ENCODE results near the gene TNFRSF12A.

TNFRSF12A gene

DNA sequence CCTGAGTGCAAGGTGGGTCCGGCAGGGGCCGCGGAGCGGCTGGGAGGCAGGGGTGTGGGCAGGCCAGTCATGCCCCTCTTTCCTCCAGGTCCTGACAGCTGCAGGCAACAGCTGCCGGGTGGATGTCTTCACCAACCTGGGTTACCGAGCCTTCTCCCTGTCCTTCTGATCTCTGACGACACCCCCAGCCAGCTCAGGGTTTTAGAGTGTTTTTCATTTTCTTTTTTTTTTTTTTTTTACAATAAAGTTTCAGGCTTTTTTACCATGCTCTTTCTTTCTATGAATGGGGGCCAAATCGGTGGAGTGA, 7.3 kb downstream of the TNFRSF12A start:
- DNase-seq = no peak

DNA sequence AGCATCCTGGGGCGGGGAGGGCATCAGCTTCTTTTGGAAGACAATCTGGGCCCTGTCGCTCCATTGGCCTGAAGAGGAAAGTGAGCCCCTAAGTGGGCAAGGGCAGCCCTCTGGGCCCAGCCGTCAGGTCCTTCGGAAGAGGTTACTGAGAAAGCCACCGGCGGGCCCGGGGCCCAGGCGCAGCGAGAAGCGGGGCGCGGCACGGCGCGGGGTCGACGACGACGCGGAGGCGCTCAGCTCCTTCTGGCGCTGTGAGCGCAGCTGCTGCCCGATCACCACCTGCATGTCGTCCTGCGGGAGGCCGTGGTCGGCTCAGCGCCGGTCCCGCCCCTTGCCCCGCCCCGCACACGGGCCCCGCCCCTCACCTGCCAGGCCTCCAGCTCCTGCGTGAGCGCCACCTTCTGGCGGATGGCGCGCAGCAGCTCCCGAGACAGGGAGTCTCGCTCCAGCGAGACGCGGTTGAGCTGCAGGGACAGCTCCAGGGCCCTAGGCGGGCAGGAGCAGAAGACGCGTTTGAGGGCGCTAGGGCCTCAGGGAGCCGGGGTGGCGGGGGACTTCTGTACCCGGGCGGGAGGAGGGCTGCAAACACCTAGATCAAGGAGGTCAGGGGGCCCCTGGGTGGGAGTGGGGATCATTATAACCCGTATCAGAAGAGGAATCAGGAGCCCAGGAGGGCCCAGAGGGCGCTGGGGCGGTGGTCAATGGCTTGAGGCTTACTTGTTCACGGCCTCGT, 8.0 kb downstream of the TNFRSF12A start:
- DNase-seq = no peak

DNA sequence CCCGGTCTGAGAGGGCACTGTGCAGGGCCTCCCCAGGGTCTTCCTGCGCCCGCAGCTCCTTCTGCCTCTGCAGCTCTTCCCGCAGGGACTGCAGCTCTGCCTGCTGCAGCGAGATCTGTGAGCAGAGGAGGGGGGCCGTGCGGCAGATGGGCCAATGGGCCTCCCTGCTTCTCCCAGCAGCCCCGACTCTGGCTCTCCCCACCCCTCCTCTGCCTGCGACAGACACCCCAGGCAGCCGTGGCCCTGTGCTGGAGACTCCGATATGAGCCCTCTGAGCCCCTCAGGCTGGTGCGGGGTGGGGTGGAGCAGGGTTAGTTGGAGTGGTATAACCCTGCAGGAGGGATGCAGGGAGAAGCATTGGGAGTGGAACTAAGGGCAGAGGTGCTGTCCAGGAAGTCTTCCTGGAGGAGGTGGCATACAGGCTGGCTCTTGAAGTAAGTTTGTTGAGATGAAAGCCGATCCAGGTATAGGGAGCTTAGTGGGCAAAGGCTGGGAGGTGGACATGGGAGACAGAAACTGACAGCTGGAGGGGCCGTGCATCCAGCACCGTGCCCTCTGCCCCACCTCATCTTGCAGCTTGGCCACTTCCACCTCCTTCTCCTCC, 8.7 kb downstream of the TNFRSF12A start:
- DNase-seq = no peak

DNA sequence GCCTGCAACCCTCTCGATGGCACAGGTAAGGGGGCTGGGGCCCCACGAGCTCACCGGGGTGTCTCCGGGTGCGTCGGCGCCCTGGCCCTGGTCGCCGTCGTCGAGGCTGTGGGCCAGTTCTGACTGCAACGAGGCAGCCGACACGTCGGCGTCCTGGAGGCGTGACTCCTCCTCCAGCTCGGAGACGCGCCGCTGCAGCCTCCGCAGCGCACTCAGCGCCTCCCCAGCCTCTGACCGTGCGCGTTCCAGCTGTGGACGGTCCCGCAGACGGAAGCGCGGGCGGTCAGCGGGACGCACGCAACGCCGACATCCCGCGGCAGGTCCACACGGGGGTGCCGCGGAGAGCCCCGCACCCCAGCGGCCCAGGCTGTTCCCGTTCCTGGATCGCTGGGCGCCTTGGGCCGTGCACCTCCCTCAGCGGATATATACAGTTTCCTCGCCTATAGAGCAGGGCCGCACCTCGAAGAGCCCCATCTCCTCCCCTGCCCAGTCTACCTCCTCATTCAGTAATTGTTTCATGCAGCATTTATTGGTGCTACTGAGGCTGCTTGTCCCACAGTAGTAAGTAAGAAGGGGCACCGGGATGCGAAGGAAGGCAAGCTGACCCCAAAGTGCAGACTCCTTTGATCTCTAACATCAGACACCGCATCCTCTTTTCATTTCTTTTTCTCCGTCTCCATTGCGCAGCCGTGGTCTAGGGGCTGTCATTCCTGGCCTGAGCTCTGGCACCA, 9.5 kb downstream of the TNFRSF12A start:
- DNase-seq = no peak

DNA sequence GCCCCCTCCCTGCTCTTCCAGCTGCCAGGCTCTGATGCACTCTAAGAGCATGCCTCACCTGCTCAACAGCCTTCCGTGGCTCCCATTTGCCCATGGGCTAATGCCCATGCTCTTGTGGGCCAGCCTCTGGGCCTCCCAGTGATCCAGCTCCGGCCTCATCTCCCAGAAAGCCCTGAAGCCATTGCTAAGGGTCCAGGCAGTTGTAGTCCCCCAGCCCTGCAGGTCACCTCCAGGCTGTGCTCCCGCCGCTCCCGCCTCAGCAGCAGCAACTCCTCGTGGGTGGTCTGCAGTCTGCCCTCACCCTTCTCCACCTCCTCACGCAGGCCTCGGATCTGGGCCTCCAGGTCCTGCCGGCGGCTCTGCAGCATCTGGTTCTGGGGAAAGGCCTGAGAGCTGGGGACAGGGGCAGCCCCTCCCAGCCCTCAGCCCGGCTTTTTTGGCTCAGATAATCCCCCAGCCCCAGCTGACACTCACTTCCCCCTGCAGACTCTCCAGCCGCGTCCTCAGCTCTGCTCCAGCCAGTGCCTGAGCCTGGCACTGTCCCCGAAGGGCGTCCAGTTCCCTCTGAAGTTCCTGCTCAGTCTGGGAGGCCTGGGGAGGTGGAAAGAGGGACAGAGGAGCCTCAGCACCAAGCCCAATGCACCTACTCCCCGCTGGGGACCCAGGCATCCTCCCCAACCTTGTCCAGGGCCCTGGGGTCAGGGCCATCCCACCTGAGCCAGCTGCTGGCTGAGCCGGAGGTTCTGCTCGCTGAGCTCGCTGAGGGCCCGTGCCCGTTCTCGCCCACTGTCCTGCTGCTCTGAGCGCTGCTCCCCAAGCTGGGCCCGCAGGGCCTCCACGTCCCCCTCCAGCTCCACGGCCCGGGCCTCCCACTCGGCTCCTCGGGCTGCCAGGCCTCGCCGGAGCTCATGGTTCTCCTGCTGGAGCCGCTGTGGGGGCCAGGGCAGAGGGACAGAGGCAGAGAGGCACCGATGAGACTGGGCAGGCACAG, 10.3 kb downstream of the TNFRSF12A start:
- DNase-seq = no peak

DNA sequence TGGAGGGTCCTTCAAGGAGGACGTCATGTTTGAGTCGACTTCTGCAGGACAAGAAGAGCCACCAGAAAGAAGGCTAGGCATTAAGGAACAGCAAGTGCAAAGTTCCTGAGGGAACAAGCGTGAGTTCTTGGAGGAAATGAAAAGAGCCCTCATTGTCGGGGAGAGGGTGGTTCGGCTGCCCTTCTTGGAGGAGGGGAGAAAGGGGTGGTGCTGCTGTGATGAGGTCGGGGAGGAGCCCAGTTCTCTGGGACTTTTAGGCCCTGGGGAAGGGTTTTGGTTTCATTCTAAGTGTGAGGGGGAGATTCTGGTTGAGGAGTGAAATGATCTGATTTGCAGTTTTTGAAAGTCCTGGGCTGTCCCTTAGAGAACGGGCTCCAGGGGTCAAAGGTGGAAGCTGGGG, 12.5 kb downstream of the TNFRSF12A start:
- no peak for DNase-seq

DNA sequence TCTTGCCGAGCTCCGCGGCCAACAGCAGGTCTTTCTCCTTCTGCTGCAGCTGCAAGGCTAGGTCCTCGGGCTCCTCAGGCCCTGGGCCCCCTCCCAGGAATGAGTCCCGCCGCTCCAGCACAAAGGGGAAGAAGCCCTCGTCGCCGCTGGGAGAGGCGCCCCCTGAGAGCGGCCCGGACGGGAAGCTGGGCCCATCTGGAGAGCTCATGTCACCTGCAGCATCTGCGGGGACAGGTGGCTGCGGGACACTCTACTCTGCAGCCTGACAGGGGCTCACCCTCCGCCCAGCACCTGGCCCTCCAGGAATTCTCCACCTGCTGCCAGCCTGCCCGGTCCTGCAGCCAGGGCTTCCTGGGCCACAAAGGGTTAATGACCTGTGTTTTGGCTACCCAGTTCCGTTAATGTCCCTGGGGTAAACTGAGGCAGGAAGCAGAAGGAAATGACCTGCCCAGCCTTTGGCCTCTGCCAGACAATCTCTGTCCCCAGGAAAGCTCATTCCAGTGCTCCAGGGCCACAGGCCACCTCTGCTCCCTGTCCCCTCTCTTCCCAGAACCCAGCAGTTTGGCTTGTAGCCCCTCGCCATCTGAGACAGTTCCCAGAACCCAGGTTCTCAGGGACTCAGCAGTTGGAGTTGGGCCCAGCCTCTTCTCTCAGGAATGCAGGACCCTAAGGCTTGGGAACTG, 15.3 kb downstream of the TNFRSF12A start:
- DNase-seq = no peak

DNA sequence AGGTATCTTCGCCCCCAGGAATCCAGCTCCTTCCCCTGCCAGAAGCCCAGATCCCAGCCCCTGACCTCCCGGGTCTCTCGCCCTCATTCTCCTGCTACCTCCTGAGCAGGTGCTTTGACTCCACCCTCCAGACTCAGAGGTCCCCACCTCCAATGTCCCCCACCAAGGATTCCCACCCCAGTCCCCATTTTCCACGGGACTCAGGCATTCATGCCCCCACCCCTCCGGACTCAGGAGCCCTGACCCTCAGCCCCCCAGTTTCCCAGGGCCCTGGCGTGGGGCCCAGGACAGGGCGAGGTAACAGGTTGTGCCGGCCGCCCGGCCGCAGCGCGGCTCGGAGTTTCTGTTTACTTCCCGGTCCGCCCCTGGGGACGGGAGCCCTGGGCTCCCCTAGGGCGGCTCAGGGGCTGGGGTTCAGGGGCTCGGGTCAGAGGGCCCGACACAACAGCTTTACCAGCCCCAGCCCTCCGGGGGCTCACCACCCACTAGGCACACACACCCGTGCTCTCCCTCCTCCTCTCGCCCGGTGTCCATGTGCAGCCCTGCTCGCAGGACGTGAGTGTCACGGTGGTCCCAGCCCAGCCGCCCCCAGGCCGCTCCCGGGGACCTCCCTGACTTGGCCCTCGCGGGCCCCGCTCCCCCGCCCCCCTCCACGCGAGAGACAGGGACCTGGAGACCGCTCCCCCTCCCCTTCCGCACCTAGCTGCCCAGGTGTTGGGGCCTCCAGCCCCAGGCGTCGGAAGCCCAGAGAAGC, 16.0 kb downstream of the TNFRSF12A start:
- DNase-seq = no peak

DNA sequence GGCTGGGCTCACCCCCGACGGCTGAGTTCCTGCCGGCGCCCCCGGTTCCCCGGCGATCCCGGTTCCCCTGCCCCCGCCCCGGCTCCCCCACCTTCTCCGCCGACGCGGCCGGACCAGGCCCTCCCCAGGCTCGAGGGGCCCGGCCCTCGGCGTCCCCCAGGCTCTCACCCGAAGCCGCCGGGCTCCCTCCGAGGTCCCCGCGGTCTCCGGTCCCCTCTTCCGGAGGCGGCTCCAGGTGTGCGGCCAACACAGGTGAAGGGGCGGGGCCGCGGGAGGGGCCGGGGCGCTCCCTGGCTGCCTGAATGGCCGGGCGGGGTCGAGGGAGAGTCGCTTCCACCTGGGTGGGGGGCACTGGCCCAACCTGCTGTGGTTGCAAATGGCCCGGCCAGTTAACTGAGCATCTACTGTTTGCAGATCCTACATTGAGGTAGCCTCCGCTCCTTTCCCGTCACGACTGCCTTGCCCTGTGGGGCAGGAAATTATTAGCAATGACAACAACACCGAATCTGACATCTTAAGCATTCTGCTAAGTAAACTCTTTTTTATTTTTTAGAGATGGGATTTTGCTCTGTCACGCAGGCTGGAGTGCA, 16.7 kb downstream of the TNFRSF12A start, which contains the start of gene BICDL2:
BICDL2 (minus strand) TSS at position 219 of the 590 bp plus-strand sequence. CDS start 1,448 bp downstream, outside the sequence.
- DNase-seq = no peak

DNA sequence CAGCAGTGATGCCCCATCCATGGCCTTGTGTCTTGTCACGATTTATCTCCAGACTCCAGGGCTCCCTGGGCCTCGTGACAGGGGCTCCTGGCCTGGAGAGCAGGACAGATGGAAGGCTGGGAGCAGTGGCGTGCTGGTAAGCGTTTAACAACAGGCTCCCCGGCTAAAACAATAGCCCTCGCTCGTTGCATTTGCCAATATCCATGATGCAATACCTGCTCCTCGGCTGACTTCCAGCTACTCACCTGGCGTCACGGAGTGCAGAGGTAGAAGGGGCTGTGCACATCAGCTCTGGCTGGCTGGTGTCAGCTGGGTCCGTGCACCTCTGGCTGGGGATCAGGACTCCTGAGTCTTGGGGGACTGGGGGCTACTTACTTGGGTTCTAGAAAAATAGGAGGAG, 18.1 kb downstream of the TNFRSF12A start:
- DNase-seq = no peak

DNA sequence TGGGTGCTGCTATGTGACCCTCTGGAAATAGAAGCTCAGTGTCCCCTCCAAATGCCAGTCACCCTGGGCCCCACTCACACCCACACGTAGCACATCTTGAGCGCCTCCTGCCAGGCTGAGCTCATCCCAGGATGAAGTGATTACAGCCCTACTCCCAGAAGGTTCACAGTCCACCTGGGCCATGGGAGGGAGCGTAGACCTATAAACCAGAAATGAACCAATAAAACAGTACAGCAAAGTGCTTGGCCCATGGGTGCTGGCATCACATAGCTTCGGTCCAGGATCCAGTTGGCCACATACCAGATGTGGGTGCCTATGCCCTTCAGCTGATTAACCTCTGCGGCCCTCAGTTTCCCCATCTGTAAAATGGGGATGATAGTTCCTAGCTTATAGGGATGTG, 18.7 kb downstream of the TNFRSF12A start:
- DNase-seq = no peak

DNA sequence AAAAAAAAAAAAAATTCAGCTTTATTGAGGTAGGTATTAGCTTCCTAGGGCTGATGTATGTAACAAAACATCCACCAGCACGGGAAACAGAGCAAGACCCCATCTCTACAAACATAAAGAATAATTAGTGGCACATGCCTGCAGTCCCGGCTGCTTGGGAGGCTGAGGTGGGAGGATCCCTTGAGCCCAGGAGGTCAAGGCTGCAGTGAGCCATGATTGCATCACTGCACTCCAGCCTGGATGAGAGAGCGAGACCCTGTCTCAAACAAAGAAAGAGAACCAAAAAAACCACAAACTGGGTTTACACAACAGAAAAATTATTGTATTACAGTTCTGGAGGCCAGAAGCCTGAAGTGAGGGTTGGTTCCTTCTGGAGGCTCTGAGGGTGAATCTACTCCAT, 22.2 kb downstream of the TNFRSF12A start:
- DNase-seq = no peak

DNA sequence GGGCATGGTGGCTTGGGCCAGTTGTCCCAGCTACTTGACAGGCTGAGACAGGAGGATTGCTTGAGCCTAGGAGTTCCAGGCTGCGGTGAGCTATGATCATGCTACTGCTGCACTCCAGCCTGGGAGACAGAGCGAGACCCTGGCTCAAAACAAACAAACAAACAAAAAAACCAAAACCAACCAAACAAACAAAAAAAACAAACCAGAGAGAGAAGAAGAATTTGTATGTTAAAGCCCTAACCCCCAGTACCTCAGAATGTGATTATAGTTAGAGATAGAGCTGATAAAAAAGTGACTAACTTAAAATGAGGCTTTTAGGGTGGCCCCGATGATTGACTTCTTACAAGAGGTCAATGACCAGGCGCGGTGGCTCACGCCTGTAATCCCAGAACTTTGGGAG, 24.5 kb downstream of the TNFRSF12A start:
- no peak for DNase-seq

DNA sequence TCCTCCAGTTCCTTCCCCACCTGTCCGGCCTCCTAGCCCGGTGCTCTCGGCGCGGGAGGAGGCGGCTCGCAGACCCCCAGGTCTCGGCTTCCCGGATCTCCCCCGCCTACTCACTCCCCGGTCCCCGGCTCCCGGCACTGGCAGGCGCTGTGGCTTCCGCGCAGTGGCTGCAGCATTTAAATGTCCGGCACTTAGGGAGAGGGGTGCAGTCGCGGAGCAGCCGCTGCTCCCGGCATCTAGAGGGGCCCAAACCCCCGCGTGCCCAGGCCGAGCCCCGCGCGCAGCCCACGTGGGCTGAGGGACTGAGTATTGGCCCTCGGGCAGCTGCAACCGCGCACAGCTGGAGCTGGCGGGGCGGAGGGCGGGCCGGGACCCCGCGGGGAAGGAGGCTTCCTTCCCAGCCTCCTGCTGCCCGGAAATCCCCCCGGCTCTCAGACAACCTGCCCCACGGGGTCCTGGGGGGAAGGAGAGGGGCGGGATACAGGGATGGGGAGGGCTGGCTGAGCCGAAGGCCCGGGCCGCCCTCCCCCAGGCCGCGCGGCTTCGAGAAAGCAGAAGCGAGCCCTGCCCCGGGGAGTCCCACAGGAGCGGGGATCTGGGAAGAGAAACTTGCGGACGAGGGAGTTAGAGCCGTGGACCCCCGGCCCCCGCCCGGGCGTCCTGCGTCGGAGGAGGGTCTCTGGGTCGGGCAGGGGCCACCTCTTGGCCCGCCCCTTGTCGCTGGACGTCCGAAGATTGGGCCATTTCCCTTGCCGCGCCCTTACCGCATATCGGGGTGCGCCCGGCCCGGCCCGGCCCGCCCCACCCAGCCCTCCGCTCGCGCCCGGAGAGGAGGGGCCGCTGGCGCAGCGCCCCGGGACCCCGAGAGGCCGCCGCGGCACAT, 25.8 kb downstream of the TNFRSF12A start, which contains the start of gene MMP25:
MMP25 (plus strand) TSS at position 804 of the 883 bp plus-strand sequence. CDS start 357 bp downstream, outside the sequence.
- DNase-seq = no peak

DNA sequence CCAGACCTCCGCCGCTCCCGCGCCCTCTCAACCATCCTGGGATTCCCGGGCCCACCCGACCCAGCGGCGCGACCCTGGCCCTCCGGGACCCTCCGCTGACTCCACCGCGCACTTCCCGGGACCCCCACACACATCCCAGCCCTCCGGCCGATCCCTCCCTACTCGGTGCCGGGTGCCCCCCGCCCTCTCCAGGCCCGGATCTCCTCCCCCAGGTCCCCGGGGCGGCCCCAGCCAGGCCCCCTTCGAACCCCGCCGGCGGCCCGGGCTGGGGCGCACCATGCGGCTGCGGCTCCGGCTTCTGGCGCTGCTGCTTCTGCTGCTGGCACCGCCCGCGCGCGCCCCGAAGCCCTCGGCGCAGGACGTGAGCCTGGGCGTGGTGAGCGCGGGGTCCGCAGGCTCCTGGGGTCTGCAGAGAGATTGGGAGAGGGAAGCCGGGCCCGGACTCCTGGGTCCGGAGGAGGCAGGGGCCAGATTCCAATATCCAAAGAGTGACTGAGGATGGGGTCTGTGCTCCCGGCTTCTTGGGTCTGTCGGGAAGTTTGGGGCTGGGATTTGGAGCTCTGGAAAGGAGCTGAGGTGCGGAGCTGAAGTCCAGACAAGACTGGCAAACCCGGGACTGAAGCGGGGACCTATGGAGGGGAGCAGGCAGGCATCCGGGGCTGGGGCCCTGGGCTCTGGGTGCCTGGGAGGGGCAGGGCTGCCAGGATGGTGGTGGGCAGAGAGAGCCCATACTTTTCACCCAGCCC, 26.6 kb downstream of the TNFRSF12A start:
- DNase-seq = no peak

DNA sequence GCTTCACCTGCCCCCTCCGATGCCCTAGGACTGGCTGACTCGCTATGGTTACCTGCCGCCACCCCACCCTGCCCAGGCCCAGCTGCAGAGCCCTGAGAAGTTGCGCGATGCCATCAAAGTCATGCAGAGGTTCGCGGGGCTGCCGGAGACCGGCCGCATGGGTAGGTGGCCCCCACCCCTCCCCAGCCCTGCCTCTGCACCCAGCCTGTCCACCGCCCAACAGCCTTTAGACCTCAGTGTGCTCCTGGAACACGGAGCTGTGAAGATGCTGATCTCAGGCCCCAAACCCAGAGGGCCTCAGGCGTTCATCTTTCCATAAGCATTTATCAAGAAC, 27.2 kb downstream of the TNFRSF12A start:
- DNase-seq = no peak

DNA sequence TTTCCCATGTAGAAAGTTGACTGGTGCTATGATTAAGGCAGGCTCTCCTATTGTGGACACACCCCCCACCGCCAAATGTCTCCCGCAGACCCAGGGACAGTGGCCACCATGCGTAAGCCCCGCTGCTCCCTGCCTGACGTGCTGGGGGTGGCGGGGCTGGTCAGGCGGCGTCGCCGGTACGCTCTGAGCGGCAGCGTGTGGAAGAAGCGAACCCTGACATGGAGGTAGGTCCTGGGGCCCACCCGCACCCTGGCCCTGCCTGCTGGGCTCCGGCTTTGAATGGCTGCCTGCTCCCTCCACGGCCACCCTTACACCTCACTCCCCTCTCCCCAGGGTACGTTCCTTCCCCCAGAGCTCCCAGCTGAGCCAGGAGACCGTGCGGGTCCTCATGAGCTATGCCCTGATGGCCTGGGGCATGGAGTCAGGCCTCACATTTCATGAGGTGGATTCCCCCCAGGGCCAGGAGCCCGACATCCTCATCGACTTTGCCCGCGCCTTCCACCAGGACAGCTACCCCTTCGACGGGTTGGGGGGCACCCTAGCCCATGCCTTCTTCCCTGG, 29.8 kb downstream of the TNFRSF12A start:
- DNase-seq = no peak

DNA sequence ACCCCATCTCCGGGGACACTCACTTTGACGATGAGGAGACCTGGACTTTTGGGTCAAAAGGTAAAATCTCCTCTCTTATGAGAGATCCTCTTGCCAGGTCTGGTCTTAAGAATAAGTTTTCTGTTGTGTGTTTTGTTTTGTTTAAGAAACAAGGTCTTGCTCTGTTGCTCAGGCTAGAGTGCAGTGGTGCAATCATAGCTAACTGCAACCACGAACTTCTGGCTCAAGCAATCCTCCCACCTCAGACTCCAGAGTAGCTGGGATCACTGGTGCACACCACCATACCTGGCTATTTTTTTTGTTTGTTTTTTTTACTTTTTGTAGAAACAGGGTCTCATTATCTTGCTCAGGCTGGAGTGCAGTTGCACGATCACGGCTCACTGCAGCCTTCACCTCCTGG, 30.3 kb downstream of the TNFRSF12A start:
- no peak for DNase-seq

DNA sequence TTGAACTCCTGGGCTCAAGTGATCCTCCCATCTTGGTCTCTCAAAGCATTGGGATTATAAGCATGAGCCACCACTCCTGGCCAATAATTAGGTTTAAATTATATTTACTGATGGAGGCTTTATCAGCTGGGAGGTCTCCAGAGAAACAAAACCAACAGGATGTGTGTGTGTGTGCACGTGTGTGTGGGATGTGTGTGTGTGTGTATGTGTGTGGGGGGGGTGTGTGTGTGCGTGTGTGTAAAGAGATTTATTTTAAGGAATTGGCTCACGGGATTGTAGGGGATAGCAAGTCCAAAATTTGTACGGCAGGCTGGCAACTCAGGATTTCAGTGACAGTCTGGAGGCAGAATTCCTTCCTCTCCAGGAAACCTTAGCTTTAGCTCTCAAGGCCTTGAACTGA, 30.8 kb downstream of the TNFRSF12A start:
- DNase-seq = no peak
